Superior temporal gyrus (tissue), 1 donor: Measurements from ENCODE around the gene ADGRL3.
"Not testable (repeated sequence)": the region's sequence is repeated elsewhere in the genome, so short reads cannot be mapped to it uniquely, and the experiment has no call there.

Experiments used
- DNase-seq: peaks from one replicate; pipeline ENCODE4 v3.0.0-alpha.2; 2016; ENCODE audit errors: extremely low spot score

The ADGRL3 gene

GRCh38 chr4:61750810-61751209 is 550.7 kb downstream of the ADGRL3 start:
- DNase-seq, result no peak

- peak; percentile 3 for DNase-seq
Observed at GRCh38 chr4:61752617-61753016, 552.5 kb downstream of the ADGRL3 start.

DNA sequence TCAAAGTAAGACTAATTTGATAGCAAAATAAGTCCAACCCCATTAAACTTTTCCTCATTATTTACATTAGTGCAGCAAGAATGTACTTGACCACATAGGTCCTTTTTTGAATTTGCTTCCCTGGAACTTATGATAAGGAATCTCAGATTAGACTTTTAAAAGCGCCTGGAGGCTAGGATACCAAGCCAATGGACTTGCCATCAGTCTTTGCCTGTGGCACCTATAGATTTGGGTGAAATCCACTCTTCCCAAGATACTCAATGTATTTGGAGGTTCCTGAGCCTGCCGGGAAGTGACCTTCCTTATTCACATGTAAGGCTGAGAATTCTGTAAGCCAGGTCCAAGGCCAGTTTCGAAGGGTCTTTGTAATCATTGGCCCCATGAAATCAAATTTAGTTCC is 553.6 kb downstream of the ADGRL3 start:
- peak; percentile 1 for DNase-seq

- DNase-seq, result not testable (repeated sequence)
Observed at GRCh38 chr4:61756937-61757336, 556.8 kb downstream of the ADGRL3 start.

DNA sequence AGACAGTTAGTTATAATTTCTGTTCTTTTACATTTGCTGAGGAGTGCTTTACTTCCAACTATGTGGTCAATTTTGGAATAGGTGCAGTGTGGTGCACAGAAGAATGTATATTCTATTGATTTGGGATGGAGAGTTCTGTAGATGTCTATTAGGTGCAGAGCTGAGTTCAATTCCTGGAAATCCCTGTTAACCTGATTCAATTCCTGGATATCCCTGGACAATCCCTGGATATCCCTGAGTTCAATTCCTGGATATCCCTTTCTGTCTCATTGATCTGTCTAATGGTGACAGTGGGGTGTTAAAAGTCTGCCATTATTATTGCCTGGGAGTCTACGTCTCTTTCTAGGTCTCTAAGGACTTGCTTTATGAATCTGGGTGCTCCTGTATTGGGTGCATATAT is 557.9 kb downstream of the ADGRL3 start:
- DNase-seq, result not testable (repeated sequence)

- DNase-seq, result not testable (repeated sequence)
Observed at GRCh38 chr4:61758596-61758995, 558.5 kb downstream of the ADGRL3 start.

DNA sequence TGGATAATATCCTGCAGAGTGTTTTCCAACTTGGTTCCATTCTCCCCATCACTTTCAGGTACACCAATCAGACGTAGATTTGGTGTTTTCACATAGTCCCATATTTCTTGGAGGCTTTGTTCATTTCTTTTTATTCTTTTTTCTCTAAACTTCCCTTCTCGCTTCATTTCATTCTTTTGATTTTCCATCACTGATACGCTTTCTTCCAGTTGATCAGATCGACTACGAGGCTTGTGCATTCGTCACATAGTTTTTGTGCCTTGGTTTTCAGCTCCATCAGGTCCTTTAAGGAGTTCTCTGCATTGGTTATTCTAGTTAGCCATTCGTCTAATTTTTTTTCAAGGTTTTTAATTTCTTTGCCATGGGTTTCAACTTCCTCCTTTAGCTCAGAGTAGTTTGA is 559.1 kb downstream of the ADGRL3 start:
- not testable (repeated sequence) for DNase-seq

DNA sequence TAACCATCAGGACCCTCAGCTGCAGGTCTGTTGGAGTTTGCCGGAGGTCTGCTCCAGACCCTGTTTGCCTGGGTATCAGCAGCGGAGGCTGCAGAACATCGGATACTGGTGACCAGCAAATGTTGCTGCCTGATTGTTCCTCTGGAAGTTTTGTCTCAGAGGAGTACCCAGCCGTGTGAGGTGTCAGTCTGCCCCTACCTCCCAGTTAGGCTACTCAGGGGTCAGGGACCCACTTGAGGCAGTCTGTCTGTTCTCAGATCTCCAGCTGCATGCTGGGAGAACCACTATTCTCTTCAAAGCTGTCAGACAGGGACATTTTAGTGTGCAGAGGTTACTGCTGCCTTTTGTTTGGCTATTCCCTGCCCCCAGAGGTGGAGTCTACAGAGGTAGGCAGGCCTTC is 559.8 kb downstream of the ADGRL3 start:
- not testable (repeated sequence) for DNase-seq

GRCh38 chr4:61760820-61761219 is 560.7 kb downstream of the ADGRL3 start:
- DNase-seq, result no peak

GRCh38 chr4:61762722-61763627 is 562.8 kb downstream of the ADGRL3 start:
- DNase-seq, result peak; percentile 7

DNA sequence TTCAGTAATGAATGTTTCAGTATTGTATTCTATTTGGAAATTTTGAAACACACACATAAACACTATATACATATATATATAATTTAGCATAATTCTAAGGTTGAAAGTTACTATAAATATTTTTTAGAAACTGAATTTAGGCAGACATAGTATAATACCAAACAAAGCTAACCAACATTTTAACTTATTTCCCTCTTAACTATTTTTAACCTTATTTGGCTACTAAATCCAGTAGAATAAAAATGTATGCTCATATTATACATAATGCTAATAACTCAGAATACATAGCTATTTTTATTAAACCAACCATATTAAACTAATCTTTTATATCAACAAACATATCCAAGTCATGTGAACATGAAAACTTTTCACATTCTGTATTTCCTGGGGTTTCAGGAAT is 563.6 kb downstream of the ADGRL3 start:
- DNase-seq, result no peak

DNA sequence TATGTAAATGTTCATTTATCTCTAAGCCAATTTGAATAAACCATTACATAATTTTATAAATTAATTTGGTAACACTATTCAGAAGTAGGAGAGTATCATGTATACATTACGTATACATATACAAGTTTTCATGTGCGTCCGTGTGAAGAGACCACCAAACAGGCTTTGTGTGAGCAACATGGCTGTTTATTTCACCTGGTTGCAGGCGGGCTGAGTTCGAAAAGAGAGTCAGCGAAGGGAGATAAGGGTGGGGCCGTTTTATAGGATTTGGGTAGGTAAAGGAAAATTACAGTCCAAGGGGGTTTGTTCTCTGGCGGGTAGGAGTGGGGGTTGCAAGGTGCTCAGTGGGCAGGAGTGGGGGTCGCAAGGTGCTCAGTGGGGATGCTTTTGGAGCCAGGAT is 564.0 kb downstream of the ADGRL3 start:
- not testable (repeated sequence) for DNase-seq

GRCh38 chr4:61769444-61770167 is 569.5 kb downstream of the ADGRL3 start:
- peak; percentile 3 for DNase-seq

DNA sequence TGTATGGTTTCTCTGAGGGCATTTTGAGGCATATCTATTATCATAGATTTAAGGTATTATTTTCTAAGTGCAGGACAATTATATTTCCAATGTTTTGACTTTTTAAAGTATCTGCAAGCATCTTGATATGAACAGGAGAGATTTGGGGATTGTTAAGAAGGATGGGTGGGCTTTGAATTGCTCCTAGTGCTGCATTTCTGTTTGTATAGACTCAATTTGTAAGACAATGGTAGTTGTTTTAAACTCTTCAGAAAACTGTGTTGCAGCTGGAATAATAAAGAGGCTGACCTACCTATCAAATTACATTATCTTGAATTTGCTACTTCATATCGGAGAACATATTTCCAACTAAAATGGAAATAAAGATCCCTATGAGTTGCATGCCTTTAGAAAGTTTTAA is 570.3 kb downstream of the ADGRL3 start:
- peak; percentile 5 for DNase-seq

DNA sequence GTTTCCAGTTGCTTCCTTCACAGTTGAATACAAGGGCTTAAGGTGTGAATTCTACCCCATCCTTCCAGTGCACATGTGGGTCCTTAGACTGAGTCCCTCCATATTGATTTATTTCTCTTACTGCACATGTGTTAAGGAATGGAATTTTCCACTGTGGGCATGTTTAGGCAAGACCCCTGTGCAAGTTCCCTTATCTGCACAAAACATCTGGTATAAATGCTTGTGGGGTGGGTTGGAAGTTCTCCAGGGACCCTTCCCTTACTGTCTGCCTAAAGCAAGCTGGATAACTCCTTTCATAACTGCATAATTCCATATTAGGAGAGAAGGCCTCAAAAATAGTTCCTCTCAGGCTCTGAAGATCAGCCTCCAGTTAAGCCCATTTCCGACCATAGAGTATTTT is 570.9 kb downstream of the ADGRL3 start:
- DNase-seq, result no peak

- DNase-seq, result no peak
Observed at GRCh38 chr4:61772126-61772525, 572.0 kb downstream of the ADGRL3 start.

- DNase-seq, result no peak
Observed at GRCh38 chr4:61773655-61774245, 573.6 kb downstream of the ADGRL3 start.

GRCh38 chr4:61782133-61782532 is 582.0 kb downstream of the ADGRL3 start:
- DNase-seq, result no peak

- DNase-seq, result no peak
Observed at GRCh38 chr4:61783050-61783449, 582.9 kb downstream of the ADGRL3 start.

DNA sequence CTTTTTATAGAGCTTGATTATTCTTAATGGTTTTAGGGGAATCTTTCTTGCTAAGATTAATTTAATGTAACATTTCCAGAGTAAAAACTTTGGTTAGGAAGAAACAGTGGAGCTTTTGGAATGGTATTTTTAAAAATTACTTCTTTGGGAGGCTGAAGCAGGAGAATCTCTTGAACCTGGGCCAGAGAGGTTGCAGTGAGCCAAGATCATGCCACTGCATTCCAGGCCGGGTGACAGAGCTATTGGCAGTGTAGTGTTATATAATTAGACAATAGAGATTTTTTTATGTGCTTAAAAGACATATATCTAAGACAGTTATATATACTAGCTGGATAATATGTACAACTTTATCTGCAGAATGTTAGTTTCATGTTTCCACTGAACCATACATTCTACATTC is 585.6 kb downstream of the ADGRL3 start:
- DNase-seq, result no peak

- no peak for DNase-seq
Observed at GRCh38 chr4:61786211-61786610, 586.1 kb downstream of the ADGRL3 start.

- DNase-seq, result no peak
Observed at GRCh38 chr4:61795998-61796397, 595.9 kb downstream of the ADGRL3 start.

DNA sequence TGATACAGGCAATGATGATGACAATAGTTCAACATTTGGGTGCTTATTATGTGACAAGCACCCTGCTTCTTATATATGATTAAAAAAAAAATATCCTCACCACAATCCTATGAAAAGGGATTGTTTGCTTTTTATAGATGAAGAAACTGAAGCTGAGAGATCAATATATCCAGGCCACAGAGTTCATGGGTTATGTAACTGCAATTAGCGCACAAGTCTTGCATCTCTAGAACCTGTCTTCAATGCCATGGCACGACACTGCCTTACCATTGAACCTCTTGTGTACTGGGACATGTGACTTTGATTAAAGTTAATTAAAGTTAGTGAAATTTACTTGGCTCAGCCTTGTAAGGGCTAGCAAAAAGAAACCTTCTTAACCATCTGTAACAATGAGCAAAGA is 599.7 kb downstream of the ADGRL3 start:
- DNase-seq, result no peak
